Fibroblast of the aortic adventitia (primary cell): ENCODE data around the gene CREB3L2. TPM values are rescaled to one million over a fixed set of nuclear protein-coding genes. Genes with fewer than 3 reads are reported as not detected.

Source experiments
- DNase-seq: peaks from one replicate; pipeline ENCODE4 v3.0.0-alpha.2; 2010; ENCODE audit warnings: low read depth
- H3K4me3 ChIP-seq: 2 replicates; pipeline ENCODE4 v1.5.1; 2011; ENCODE audit warnings: low read depth, mild to moderate bottlenecking, control low read depth, low read length, moderate library complexity
- total RNA-seq: library from RNA; depleted of rRNA; stranded (reverse); fragments of >200 nt; gene quantifications from 2 replicates; pipeline ENCODE4 v1.2.3, GENCODE V29; 2012; ENCODE audit warnings: low replicate concordance
- TF ChIP-seq, protein P1 (sequence below): IDR thresholded peaks from 2 replicates; pipeline ENCODE4 v1.5.1; 2011; ENCODE audit warnings: mild to moderate bottlenecking, low read length, control low read depth, inconsistent platforms; ENCODE audit not compliant: insufficient read depth

The CREB3L2 gene
- total RNA-seq, 1 donor = 36.8 TPM

DNA sequence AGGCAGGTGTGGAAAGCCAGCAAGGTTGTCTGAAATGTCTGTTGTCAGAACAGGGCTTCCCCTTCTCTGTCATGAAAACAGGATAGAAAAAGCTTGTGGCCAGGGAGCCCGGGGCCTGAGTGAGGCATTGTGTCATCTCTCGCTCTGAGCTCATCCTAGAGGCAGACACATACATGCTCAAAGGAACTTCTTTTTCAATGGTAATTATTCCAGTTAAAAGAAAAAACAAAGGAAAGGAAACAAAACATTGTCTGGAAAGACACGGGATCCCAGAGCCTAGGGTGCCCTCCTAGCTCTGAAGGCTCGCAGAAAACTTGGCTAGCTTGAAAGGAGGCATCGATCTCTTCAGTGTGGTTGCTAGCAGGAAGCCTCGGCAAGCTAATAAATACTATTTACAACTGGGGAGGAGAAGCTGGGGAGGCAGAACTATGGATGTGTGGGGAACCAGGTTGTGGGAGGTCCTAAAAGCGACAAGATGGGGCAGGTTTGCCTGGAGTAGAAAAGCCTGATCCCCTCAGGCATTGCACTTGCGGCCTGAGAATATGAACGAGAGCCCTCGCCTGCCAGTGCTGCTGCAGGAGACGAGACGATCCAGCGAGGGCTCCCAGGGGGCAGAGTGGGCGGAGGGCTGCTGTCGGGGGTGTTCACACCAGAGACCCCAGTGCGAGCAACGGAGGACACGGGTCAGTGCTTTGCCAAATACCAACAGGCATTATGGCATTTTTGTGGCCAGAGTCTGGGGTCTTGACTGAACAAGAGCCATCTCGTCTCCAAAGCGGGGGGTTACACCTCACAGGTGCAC is 122.3 kb downstream of the CREB3L2 start:
- peak; percentile 27 for DNase-seq
- TF ChIP-seq, protein P1, sequence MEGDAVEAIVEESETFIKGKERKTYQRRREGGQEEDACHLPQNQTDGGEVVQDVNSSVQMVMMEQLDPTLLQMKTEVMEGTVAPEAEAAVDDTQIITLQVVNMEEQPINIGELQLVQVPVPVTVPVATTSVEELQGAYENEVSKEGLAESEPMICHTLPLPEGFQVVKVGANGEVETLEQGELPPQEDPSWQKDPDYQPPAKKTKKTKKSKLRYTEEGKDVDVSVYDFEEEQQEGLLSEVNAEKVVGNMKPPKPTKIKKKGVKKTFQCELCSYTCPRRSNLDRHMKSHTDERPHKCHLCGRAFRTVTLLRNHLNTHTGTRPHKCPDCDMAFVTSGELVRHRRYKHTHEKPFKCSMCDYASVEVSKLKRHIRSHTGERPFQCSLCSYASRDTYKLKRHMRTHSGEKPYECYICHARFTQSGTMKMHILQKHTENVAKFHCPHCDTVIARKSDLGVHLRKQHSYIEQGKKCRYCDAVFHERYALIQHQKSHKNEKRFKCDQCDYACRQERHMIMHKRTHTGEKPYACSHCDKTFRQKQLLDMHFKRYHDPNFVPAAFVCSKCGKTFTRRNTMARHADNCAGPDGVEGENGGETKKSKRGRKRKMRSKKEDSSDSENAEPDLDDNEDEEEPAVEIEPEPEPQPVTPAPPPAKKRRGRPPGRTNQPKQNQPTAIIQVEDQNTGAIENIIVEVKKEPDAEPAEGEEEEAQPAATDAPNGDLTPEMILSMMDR = no peak

DNA sequence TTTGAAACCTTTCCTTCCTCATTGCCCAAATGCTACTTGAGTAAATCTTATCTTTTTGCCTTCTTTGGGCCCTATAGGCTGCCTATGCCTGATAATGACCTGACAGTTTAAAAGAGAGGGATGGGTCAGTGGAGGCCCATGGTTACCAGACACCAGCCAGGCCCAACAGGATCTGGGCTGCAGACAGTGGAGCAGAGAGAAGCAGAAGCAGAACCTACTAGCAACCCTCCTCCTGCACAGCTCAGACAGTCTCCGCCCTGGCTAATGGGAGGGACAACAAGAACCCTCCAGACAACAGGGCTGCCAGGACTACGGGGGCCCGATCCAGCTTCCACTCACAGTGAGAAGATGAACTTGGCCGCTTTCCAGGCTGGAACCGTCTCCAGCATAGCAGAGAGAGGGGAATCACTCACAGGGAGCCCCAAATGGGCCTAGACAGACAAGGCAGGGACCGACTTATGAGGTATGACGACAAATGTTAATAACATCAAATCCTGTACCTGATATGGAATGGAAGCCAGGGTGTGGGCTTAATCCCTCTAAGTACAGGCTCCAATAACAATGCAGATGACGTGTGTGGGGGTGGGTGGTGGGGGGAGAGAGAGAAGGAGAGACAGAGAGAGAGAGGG is 123.4 kb downstream of the CREB3L2 start:
- no peak overlapping the region for H3K4me3 ChIP-seq
- TF ChIP-seq, protein P1 = no peak
- peak; percentile 86 for DNase-seq

More for the DNA sequence above, 122.3 kb downstream of the CREB3L2 start:
- H3K4me3 ChIP-seq = no peak overlapping the region

DNA sequence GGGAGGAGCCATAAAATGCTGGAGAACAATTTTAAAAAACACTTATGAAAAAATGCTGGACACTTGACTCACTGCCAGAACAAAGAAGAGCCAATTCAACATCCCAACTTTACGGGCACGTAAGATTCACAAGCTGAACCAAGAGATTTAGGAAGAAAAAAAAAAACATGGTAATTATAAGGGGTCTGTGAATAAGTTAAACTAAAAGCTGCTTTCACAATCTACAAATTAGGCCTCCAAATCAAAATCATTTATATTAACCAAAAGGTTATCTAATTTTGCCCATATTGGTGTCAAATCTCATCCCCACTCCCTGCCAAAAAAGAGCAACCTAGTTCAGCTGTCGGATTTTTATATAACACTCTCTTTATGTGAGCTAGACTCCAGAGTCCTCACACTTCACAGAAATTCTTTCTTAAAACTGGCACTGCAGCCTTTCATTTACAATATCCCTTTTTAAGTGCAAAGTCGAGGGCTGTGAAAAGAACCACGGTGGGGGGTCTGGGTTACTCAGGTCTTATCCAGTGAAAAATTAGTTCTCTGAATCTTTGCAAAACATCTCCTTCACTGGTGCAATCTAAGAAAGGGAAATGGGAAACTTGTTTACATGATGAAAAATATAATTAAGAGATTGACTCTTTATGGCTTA is 124.7 kb downstream of the CREB3L2 start:
- DNase-seq = no peak
- TF ChIP-seq, protein P1 = no peak
- no peak overlapping the region for H3K4me3 ChIP-seq

DNA sequence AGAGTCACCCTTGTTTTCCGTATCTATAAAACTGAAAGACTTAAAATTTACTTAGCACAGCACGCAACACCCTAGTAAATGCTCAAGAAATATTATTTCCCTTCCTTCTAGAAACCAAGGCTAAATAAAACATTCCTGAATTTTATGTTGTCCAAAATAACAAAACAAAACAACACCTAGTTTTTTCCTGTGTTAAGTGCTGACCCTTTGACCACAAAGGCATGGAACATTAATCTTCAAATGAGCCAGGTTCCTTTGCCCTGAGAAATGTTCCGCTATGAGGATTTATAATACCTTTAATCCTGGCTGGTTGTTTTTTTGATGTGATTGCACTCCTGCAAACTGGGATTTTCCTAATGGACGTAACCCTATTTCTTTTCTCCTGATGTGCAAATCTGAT is 126.1 kb downstream of the CREB3L2 start:
- no peak overlapping the region for H3K4me3 ChIP-seq
- TF ChIP-seq, protein P1 = no peak

DNA sequence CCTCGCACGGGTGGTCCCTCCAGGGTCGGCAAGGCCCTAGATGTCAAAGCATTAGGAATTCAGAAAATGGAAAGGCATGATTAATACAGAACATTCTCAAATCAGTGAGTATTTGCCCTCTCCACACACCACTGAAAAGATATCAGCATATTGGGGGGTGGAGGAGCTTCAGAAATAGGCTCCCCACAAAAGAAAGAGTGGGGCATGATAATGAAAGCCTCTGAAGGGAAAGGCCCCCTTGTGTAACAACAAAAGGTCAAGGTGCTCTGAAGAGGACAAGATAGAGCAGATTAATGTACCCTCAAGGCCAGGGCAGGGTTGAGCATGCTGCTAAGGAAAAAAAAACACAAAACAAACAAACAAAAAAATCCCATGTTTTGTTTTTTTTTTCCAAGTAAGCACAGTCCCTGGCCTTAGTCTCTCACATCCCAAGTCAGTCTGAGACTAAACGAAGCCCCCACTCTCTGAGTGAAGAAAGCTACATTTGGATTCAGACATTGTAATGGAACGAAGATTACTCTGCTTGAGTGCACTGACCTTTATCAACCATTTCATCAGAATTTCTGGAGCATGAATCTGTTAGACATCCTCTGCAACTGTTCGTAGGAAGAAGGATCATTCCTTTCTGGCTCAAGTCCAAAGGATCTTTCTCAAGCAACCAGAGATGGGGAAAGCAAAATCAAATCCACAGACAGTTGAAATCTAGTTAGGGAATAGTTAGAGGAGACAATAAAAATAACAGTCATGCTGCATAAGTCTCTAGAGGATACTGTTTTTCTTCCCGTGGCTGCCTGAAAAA is 127.7 kb downstream of the CREB3L2 start:
- TF ChIP-seq, protein P1 = no peak
- no peak overlapping the region for H3K4me3 ChIP-seq
- peak; percentile 97 for DNase-seq

More for the DNA sequence above, 126.1 kb downstream of the CREB3L2 start:
- no peak for DNase-seq

DNA sequence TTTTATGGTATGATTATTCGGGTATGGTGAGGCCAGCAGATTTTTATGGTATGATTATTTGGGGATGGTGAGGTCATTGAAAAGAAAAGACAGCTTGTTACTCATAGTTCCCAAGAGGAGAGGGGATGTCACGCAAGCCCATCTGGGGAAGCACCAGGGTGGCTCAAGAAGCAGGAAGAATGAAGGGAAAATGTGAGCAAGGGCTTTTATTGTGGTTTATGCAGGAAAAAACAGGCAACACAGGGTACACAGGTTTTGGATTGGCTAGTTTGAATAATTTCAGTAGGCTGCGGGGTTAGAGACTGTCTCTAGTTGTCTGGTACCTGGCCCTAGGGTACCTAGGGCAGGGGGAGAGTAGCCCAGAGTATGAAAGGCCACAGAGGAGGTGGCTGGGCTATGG is 128.4 kb downstream of the CREB3L2 start:
- peak; percentile 73 for DNase-seq
- TF ChIP-seq, protein P1 = no peak

More for the DNA sequence above, 128.4 kb downstream of the CREB3L2 start:
- H3K4me3 ChIP-seq = no peak overlapping the region
